ENCODE measurements around the gene TMEM50B.
"Not testable (repeated sequence)": the region's sequence is repeated elsewhere in the genome, so short reads cannot be mapped to it uniquely, and the experiment has no call there.

Gene TMEM50B

GRCh38 chr21:33479679-33480480 is at the start of gene TMEM50B:
TMEM50B (minus strand) TSS chr21:33479974; CDS start chr21:33468885, 11,089 bp downstream.
- peak; percentile 97 for DNase-seq (ENCODE audit: low read depth)

DNA sequence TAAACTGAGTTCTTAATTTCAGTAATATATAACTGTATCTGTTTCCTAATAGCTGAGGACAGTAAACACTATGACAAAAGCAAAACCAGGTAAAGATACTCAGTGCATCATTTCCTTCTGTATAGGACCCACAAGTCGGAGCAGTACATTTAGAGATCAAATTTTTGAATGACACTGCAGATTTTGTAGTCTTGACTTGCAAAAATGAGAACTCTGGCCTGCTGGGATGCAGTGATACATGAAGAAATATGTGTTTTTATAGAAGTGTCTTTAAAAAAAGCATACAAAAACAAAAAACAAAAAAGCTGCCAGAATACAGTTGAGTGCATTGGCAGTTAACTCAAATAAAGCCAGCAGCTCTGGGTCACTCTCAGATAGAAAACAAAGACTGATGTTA is 43.2 kb upstream of the TMEM50B start:
- DNase-seq (ENCODE audit: low read depth), result no peak

GRCh38 chr21:33522297-33522952 is 42.7 kb upstream of the TMEM50B start:
- no peak for DNase-seq (ENCODE audit: low read depth)

GRCh38 chr21:33518899-33519298 is 39.1 kb upstream of the TMEM50B start:
- DNase-seq (ENCODE audit: low read depth), result no peak

- DNase-seq (ENCODE audit: low read depth), result peak; percentile 67
These were observed 34.5 kb upstream of the TMEM50B start for GRCh38 chr21:33514229-33514628.

DNA sequence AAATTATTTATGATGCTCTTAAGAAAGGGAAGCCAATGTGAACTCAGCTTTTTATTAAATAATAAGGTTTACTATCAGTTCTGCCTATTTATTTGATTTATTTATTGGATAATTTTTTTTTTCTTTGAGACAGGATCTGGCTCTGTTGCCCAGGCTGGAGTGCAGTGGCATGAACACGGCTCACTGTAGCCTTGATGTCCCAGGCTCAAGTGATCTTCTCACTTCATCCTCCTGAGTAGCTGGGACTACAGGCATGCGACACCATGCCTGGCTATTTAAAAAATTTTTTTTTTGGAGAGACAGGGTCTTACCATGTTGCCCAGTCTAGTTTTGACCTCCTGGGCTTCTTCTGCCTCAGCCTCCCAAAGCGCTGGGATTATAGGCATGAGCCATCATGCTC is 32.7 kb upstream of the TMEM50B start:
- DNase-seq (ENCODE audit: low read depth), result no peak

- no peak for DNase-seq (ENCODE audit: low read depth)
These were observed 31.9 kb upstream of the TMEM50B start for GRCh38 chr21:33511639-33512038.

DNA sequence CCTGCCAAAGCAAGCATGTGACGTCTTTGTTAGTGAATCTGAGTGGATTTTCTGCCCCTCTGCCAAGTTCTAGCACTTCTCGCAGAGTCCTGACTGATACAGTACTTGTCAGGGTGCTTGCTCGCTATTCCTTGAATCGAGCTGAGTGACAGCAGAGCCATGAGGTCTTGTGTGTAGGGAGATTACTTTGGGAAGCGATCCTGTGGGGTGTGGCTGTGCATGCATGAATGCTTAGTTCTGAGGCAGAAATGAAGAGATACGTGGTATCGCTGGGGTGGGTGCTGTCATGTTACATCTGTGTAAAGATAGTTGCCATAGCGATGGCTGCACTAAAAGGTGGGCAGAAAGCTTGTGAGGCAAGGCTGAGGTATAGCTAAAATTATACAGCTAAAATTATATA is 31.1 kb upstream of the TMEM50B start:
- DNase-seq (ENCODE audit: low read depth), result no peak

- DNase-seq (ENCODE audit: low read depth), result not testable (repeated sequence)
These were observed 27.2 kb upstream of the TMEM50B start for GRCh38 chr21:33507003-33507402.

DNA sequence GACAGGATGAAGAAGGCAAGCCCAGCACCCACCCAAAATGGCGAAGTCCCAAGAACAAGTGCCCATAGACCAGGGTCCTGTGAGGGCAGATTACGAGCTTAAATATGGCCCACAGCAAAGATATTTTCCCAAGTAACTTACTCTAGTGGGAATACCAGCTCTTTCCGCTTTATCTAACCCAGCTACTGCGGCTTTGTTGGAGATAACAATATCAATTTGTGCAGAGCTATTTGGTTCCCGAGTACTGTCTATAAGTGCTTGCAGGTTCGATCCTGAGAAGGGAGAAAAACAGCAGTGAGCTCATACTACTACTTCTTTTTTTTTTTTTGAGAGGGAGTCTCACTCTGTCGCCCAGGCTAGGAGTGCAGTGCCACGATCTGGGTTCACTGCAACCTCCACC is 26.1 kb upstream of the TMEM50B start:
- DNase-seq (ENCODE audit: low read depth), result no peak

DNA sequence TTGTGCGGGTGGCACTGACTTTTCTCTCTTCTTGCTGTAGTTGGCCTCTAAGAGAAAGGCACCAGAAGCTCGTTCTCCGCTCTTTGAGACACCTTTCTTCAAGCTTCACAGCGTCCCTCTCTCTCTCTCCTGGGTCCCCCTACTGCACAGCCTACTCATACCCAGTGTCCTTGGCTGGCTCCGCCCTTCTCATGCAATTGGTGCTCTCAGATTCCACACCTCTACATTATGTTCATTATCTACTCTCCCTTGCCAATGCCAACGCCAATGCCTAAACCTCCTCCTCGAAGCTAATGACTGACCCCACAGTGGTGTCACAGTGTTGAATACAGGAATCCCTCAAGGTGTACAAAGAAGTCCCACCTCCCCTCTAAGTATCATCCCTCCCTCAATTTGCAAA is 16.6 kb upstream of the TMEM50B start:
- no peak for DNase-seq (ENCODE audit: low read depth)

DNA sequence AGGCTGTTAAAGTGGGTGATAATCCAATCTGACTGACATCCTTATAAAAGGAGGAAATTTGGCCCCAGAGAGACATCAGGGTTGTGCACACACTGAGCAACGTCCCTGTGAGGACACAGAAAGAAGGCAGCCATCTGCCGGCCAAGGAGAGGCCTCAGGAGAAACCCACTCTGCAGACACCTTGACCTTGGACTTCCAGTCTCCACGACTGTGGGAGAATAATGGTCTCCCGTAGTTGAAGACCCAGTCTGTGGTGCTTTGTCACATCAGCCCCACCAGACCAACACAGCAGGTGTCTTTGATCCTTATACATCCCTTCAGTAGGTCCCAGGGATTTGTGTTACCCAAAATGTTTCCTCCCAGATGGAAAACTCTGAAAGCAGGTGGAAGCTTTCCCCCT is 16.0 kb upstream of the TMEM50B start:
- DNase-seq (ENCODE audit: low read depth), result no peak

GRCh38 chr21:33493756-33494155 is 14.0 kb upstream of the TMEM50B start:
- DNase-seq (ENCODE audit: low read depth), result no peak

DNA sequence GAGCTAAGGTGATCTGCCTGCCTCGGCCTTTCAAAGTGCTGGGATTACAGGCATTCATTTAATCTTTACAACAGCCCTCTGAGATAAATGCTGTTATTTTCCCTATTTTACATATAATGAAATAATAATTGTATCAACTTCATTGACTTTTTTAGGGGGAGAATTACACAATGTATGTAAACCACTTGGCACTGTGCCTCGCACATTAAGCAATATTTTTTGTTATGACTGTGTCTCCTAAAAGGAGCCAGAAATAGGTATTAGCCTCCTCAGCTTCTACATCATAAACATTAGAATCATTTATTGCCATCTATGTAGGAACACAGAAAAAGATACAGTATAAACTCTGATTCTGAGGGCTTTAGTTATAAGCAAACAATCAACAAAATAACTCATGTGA is 12.8 kb upstream of the TMEM50B start:
- peak; percentile 81 for DNase-seq (ENCODE audit: low read depth)

GRCh38 chr21:33491373-33492102 is 11.8 kb upstream of the TMEM50B start, which contains the start of gene DNAJC28:
DNAJC28 (minus strand) TSS chr21:33491716; CDS start chr21:33489393, 2,323 bp downstream.
- DNase-seq (ENCODE audit: low read depth), result peak; percentile 89

DNA sequence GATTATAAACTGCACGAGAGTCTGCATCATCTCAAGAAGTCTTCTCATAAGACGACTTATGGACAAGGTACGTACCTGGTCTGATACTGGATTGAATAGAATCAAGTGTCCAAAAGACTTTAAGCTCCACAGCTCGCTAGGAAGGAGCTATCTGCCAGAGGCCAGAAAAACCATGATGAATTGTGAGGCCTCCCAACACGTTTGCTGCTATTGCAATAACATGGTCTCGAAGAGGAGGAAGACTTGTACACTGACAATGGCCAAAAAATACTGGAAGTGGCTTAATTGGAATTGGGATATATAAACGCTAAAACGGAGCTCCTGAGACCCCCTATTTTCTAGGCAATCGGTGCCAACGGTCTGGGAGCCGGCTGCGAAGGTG is 11.2 kb upstream of the TMEM50B start:
- no peak for DNase-seq (ENCODE audit: low read depth)

GRCh38 chr21:33488936-33489335 is 9.2 kb upstream of the TMEM50B start:
- no peak for DNase-seq (ENCODE audit: low read depth)

DNA sequence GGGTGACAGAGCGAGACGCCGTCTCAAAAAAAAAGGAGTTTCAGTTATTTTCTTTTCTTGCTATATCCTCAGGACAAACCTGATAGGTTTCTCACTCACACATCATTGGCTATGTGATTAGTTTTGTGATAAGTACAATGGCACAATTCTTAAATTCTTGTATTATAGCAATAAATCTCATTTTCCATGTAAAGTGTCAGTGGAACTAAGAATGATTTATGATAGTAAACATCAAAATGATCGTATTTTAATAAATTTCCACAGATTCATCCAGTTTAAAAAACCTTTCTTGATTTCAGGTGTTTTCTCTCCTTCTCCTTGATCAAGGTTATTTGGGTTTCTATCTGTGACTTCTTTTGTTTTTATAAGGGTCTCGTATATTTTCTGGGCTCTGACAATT is 8.2 kb upstream of the TMEM50B start:
- DNase-seq (ENCODE audit: low read depth), result no peak

DNA sequence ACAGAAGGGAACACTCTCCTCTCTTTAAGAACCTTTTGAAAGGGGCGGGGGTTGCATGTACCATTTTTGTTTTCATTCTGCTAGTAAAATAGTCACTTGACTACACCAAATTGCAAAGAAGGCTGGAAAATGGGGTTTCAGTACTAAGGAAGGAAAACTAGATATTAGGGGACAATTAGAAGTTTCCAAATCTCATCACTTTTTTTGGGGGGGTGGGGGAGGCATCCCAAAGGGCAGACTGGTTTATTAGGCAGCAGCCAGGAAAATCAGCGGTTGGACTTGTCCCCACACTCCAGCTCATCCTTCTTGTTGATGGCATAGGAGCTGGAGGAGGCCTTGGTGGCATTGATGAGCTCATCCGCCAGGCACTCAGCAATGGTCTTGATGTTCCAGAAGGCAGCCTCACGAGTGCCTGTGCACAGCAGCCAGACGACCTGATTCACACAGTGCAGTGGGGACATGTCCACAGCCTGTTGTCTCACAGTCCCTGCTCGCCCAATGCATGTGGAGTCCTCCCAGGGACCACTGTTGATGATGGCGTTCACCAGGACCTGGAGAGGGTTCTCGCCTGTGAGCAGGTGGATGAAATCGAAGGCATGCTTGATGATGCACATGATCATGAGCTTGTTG is 1.7 kb upstream of the TMEM50B start:
- no peak for DNase-seq (ENCODE audit: low read depth)

DNA sequence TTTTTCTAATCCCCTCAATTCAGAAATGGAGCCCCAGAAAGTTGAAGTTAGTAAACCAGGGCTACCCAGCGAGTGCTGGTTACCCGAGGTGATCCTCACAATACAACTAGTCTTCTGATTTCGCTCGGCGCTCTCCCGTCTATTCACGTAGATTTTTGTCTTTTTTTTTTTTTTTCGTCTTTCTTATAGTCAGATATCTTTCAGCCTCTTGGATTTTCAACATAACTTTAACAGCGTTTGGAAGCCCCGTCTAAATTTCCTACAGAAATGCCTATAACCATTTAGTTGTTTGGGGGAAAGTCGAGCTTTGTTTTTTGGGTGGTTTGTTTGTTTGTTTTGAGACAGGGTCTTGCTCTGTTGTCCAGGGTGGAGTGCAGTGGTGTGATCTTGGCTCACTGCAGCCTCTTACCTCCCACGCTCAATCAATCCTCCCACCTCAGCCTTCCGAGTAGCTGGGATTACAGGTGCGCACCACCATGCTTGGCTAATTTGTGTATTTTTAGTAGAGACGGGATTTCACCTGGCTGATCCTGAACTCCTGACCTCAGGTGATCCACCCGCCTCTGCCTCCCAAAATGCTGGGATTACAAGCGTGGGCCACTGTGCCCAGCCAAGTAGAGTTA is 818 bp upstream of the TMEM50B start:
- DNase-seq (ENCODE audit: low read depth), result no peak

GRCh38 chr21:33478935-33479678 is 667 bp downstream of the TMEM50B start:
- peak; percentile 36 for DNase-seq (ENCODE audit: low read depth)

All from iris pigment epithelial cell (primary cell).